Peyer's patch (tissue), 4 donors: Measurements from ENCODE around the gene PTPRM.

Source experiments
- CTCF ChIP-seq, 6 experiments: fragments of 450-650 bp in 4 of 6; fragments of 200-600 bp in 2 of 6; sonication (generic) in 1 of 6; IDR thresholded peaks; one replicate each; pipeline ENCODE4 v1.5.1; 2017 to 2019; ENCODE audit warnings: antibody characterized with exemption in 6 of 6, mild to moderate bottlenecking in 3 of 6, moderate library complexity in 1 of 6
- POLR2A ChIP-seq, 2 donors: fragments of 450-650 bp; IDR thresholded peaks; one replicate each; pipeline ENCODE4 v1.5.1; 2017; ENCODE audit warnings: antibody characterized with exemption in 2 of 2, mild to moderate bottlenecking in 2 of 2, moderate library complexity in 2 of 2

- TF ChIP-seq CTCF (IDR thresholded peaks at IDR 0.05) (no peak), POLR2A (IDR thresholded peaks at IDR 0.05) (no peak)
These were observed 205.8 kb downstream of the PTPRM start for GRCh38 chr18:7772951-7773350.
